ENCODE data around the gene KCNQ2.

DNA sequence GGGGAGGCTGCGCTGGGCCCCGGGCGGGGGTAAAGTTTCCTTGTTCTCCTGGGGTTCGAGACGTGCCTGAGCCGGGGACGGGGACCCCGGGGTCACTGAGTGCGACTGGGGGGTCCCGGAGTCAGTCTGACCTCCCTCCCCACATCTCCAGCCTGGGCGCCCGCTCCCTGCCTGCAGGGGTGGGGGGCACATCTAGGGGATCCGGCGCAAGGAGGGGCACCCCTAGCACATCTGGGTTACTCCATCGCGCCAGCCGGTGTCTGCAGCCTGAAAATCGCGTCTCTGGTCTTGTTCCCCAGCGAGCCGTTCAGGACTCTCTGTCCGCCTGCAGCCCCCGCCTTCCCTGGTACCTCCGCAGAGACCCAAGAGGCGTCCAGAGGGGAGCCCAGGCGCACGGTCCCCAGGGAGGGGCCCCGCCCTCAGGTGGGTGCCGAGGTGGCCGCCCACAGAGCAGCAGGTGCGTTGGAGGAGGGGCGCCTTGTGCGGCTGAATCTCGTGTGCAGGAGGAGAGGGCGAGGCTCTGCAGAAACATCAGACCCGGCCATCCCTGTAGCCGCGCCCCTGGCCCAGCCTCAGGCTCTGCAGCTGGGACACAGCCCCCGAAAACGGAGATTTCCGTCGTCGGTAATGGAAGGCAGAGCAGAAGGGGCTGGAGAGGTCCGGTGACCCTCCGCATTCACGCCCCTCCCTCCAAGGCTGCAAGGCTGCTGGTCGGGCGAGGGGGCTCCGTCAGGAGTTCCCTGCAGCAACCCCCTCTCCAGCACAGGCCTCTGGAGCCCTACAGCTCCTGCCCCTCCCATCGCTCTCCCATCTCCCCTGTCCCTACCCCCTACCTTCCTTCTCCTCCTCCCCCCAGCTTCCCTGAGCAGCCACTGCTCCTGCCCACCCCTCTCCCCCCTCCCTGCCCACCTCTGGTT, 110.7 kb downstream of the KCNQ2 start:
- TF ChIP-seq, protein P1, sequence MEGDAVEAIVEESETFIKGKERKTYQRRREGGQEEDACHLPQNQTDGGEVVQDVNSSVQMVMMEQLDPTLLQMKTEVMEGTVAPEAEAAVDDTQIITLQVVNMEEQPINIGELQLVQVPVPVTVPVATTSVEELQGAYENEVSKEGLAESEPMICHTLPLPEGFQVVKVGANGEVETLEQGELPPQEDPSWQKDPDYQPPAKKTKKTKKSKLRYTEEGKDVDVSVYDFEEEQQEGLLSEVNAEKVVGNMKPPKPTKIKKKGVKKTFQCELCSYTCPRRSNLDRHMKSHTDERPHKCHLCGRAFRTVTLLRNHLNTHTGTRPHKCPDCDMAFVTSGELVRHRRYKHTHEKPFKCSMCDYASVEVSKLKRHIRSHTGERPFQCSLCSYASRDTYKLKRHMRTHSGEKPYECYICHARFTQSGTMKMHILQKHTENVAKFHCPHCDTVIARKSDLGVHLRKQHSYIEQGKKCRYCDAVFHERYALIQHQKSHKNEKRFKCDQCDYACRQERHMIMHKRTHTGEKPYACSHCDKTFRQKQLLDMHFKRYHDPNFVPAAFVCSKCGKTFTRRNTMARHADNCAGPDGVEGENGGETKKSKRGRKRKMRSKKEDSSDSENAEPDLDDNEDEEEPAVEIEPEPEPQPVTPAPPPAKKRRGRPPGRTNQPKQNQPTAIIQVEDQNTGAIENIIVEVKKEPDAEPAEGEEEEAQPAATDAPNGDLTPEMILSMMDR (IDR thresholded peaks at IDR 0.05) = no peak
- TF ChIP-seq POLR2AphosphoS5 (IDR thresholded peaks at IDR 0.05) = no peak

All from stomach (tissue), 4 donors.